CMK (cell line): ENCODE measurements around the gene ANO10.

Source experiments
- DNase-seq: peaks from one replicate; pipeline ENCODE4 v3.0.0-alpha.2; 2010; ENCODE audit warnings: low read depth

Gene ANO10

GRCh38 chr3:43346978-43347749 is 274.6 kb downstream of the ANO10 start:
- no peak for DNase-seq

- DNase-seq: no peak
Measured at GRCh38 chr3:43345877-43346276, 275.9 kb downstream of the ANO10 start.

- no peak for DNase-seq
Measured at GRCh38 chr3:43345246-43345645, 276.6 kb downstream of the ANO10 start.

- DNase-seq: no peak
Measured at GRCh38 chr3:43344520-43344919, 277.3 kb downstream of the ANO10 start.

- no peak for DNase-seq
Measured at GRCh38 chr3:43343815-43344214, 278.0 kb downstream of the ANO10 start.

GRCh38 chr3:43343185-43343584 is 278.6 kb downstream of the ANO10 start:
- no peak for DNase-seq

GRCh38 chr3:43341788-43342187 is 280.0 kb downstream of the ANO10 start:
- DNase-seq: no peak

GRCh38 chr3:43340403-43340802 is 281.4 kb downstream of the ANO10 start:
- no peak for DNase-seq

- DNase-seq: no peak
Measured at GRCh38 chr3:43338295-43338694, 283.5 kb downstream of the ANO10 start.

GRCh38 chr3:43335799-43336198 is 286.0 kb downstream of the ANO10 start:
- DNase-seq: no peak

GRCh38 chr3:43334976-43335375 is 286.8 kb downstream of the ANO10 start:
- no peak for DNase-seq

GRCh38 chr3:43331381-43331780 is 290.4 kb downstream of the ANO10 start:
- DNase-seq: no peak

GRCh38 chr3:43330981-43331380 is 290.8 kb downstream of the ANO10 start:
- DNase-seq: no peak

- no peak for DNase-seq
Measured at GRCh38 chr3:43328653-43329052, 293.2 kb downstream of the ANO10 start.

- no peak for DNase-seq
Measured at GRCh38 chr3:43327582-43327979, 294.2 kb downstream of the ANO10 start.

GRCh38 chr3:43326891-43327581 is 294.8 kb downstream of the ANO10 start:
- DNase-seq: no peak

- no peak for DNase-seq
Measured at GRCh38 chr3:43323541-43323940, 298.3 kb downstream of the ANO10 start.

GRCh38 chr3:43320288-43320687 is 301.5 kb downstream of the ANO10 start:
- no peak for DNase-seq

- no peak for DNase-seq
Measured at GRCh38 chr3:43319794-43320193, 302.0 kb downstream of the ANO10 start.

GRCh38 chr3:43319376-43319775 is 302.4 kb downstream of the ANO10 start:
- no peak for DNase-seq

GRCh38 chr3:43317461-43318316 is 304.1 kb downstream of the ANO10 start:
- no peak for DNase-seq

- no peak for DNase-seq
Measured at GRCh38 chr3:43316783-43317460, 304.9 kb downstream of the ANO10 start.
